A549 (cell line): ENCODE measurements around the gene EIF3D. TPM values are rescaled to one million over a fixed set of nuclear protein-coding genes. Genes with fewer than 3 reads are reported as not detected.

Experiments used
- ATAC-seq, 2 experiments: fragments of 200-7000 bp in 1 of 2; fragments of >200 bp in 1 of 2; cut with Nextera tagmentation in 1 of 2; cut with Tn5 transposase in 1 of 2; 3 replicates each; pipeline versions ENCODE4 v1.8.0 to v1.9.1; 2018 to 2020; ENCODE audit warnings: mild to moderate bottlenecking in 1 of 2, moderate library complexity in 1 of 2
- CTCF ChIA-PET: fragments of 300-600 bp; sonication (Branson Sonifier 250); formaldehyde crosslinking; extraction: SDS; loops from one replicate; lab custom pipeline; 2021; ENCODE audit warnings: antibody characterized with exemption, inconsistent platforms; lab: Yijun Ruan, JAX
- POLR2A ChIA-PET: fragments of 350-600 bp; formaldehyde crosslinking; extraction: SDS; loops from one replicate; lab custom pipeline; 2021; ENCODE audit warnings: antibody characterized with exemption, inconsistent platforms; lab: Yijun Ruan, JAX
- DNase-seq, 2 experiments: peaks; one replicate each; pipeline versions ENCODE4 v3.0.0 to v3.0.0-alpha.2; 2011 to 2016; ENCODE audit warnings: low read depth in 1 of 2, low spot score in 1 of 2
- FAIRE-seq: peaks from 2 replicates; lab custom pipeline; 2011; peaks lifted over from hg19 to GRCh38; lab: Jason Lieb, UNC
- H3K27ac ChIP-seq, 2 experiments: fragments of >200 bp; sonication (Bioruptor Twin); formaldehyde crosslinking; 3 replicates each; pipeline ENCODE4 v1.5.1; 2016 to 2017
- H3K4me1 ChIP-seq: fragments of >200 bp; sonication (Bioruptor Twin); formaldehyde crosslinking; 3 replicates; pipeline ENCODE4 v1.6.1; 2016
- H3K4me2 ChIP-seq: fragments of >200 bp; sonication (Bioruptor Twin); formaldehyde crosslinking; 3 replicates; pipeline ENCODE4 v1.6.1; 2016
- H3K4me3 ChIP-seq: fragments of >200 bp; sonication (Bioruptor Twin); formaldehyde crosslinking; 3 replicates; pipeline ENCODE4 v1.5.1; 2016
- H3K9me3 ChIP-seq: fragments of >200 bp; sonication (Bioruptor Twin); formaldehyde crosslinking; 3 replicates; pipeline ENCODE4 v1.6.1; 2016
- BCL3 ChIP-seq: fragments of >200 bp; sonication (Bioruptor Twin); formaldehyde crosslinking; IDR thresholded peaks from 3 replicates; pipeline ENCODE4 v1.6.1; 2016
- CEBPB ChIP-seq, 2 experiments: fragments of >200 bp in 1 of 2; sonication (Bioruptor Twin) in 1 of 2; formaldehyde crosslinking in 1 of 2; IDR thresholded peaks; 2 replicates each; pipeline ENCODE4 v1.6.1; 2012 to 2016
- CHD2 ChIP-seq: fragments of 150-350 bp; IDR thresholded peaks from 2 replicates; pipeline ENCODE4 v1.6.1; 2014; ENCODE audit warnings: low read length; ENCODE audit not compliant: partially characterized antibody
- CHD4 ChIP-seq: fragments of 200-600 bp; sonication (generic); IDR thresholded peaks from 2 replicates; pipeline ENCODE4 v1.6.1; 2016; ENCODE audit warnings: antibody characterized with exemption, mild to moderate bottlenecking, borderline replicate concordance
- E2F6 ChIP-seq: IDR thresholded peaks from 2 replicates; pipeline ENCODE4 v1.6.1; 2012; ENCODE audit warnings: low read depth, borderline replicate concordance
- EHF ChIP-seq: fragments of 250-450 bp; sonication (Bioruptor Pico); IDR thresholded peaks from 2 replicates; pipeline ENCODE4 v1.5.0; 2020; ENCODE audit warnings: mild to moderate bottlenecking
- FOXS1 ChIP-seq: fragments of 250-450 bp; sonication (Bioruptor Pico); IDR thresholded peaks from 2 replicates; pipeline ENCODE4 v1.5.0; 2020; ENCODE audit warnings: mild to moderate bottlenecking, moderate library complexity
- GATA3 ChIP-seq: IDR thresholded peaks from 2 replicates; pipeline ENCODE4 v1.6.1; 2012; ENCODE audit warnings: borderline replicate concordance
- HDAC2 ChIP-seq: fragments of 200-600 bp; sonication (generic); IDR thresholded peaks from 2 replicates; pipeline ENCODE4 v1.6.1; 2016
- HOXB5 ChIP-seq: fragments of 250-450 bp; sonication (Bioruptor Pico); IDR thresholded peaks from 2 replicates; pipeline ENCODE4 v1.5.0; 2020; ENCODE audit warnings: mild to moderate bottlenecking, moderate library complexity
- JUN ChIP-seq, 2 experiments: fragments of >200 bp; sonication (Bioruptor Twin); formaldehyde crosslinking; IDR thresholded peaks; 2 replicates in 1 of 2; 3 replicates in 1 of 2; pipeline ENCODE4 v1.6.1; 2016 to 2017
- MAFK ChIP-seq: fragments of 450-650 bp; IDR thresholded peaks from 2 replicates; pipeline ENCODE4 v1.6.1; 2014; ENCODE audit not compliant: partially characterized antibody
- NFE2L2 ChIP-seq: fragments of 150-350 bp; conservative IDR thresholded peaks from 2 replicates; pipeline ENCODE4 v1.6.1; 2014; ENCODE audit warnings: low read length
- NR3C1 ChIP-seq: fragments of >200 bp; sonication (Bioruptor Twin); formaldehyde crosslinking; IDR thresholded peaks from 3 replicates; pipeline ENCODE4 v1.6.1; 2017
- PBX3 ChIP-seq: IDR thresholded peaks from 2 replicates; pipeline ENCODE4 v1.6.1; 2012
- POLR2AphosphoS2 ChIP-seq: conservative IDR thresholded peaks from 2 replicates; pipeline ENCODE4 v1.6.1; 2012; ENCODE audit warnings: low read length, improper control_type of control experiment, inconsistent platforms
- RFX5 ChIP-seq: fragments of 450-650 bp; IDR thresholded peaks from 2 replicates; pipeline ENCODE4 v1.7.1; 2014; ENCODE audit warnings: antibody characterized with exemption, mild to moderate bottlenecking, moderate library complexity
- SREBF2 ChIP-seq: fragments of 450-650 bp; IDR thresholded peaks from 2 replicates; pipeline ENCODE4 v1.6.1; 2014; ENCODE audit warnings: mild to moderate bottlenecking, moderate library complexity
- ZFP36 ChIP-seq: fragments of 450-650 bp; IDR thresholded peaks from 2 replicates; pipeline ENCODE4 v1.6.1; 2014; ENCODE audit warnings: borderline replicate concordance; ENCODE audit not compliant: partially characterized antibody
- WGBS: methylation state at CpG from one replicate; pipeline ENCODE4 v1.1.6; 2017; ENCODE audit errors: missing lambda C conversion rate; 5-methylcytosine and 5-hydroxymethylcytosine counted together
- polyA plus RNA-seq, 4 experiments: library from polyadenylated mRNA; depleted of rRNA in 3 of 4; stranded (reverse); fragments of >200 nt; fragmentation: RNase III in 1 of 4; extraction: RNeasy Plus Mini Kit Qiagen cat#74134 plus additional on column Dnase treatment in 1 of 4; gene quantifications; 2 replicates in 3 of 4; 3 replicates in 1 of 4; pipeline ENCODE4 v1.2.3, GENCODE V29; 2011 to 2017

The EIF3D gene
- polyA plus RNA-seq, 2 of the 4 experiments (the other 2 are of a cell fraction): 171 to 304 TPM

GRCh38 chr22:36493690-36494110, 35.3 kb downstream of the EIF3D start:
- H3K4me2 ChIP-seq: no peak overlapping the region
- TF ChIP-seq NFE2L2: no peak
- TF ChIP-seq E2F6: no peak
- TF ChIP-seq CHD4: no peak
- H3K27ac ChIP-seq: no peak overlapping the region
- POLR2A ChIA-PET: no interaction called here
- H3K4me1 ChIP-seq: no peaks in the 10 kb centered on the region
- H3K4me3 ChIP-seq: no peak overlapping the region
- FAIRE-seq (no peak), DNase-seq (no peak), ATAC-seq (no peak)
- WGBS: 94% methylated on average over 14 of the region's 16 CpGs
- H3K9me3 ChIP-seq: no peaks in the 10 kb centered on the region
- CTCF ChIA-PET: interaction anchor here (0.6 to 1.0 kb wide), 2 partner anchors 19 to 192 kb away, joined by 3 read pairs; no protein-coding TSS in a partner anchor

- Histone ChIP-seq H3K4me1 (no peaks in the 10 kb centered on the region), H3K4me3 (no peak overlapping the region), H3K27ac (no peak overlapping the region), H3K9me3 (peaks cover 4% of the 10 kb centered on the region), H3K4me2 (no peak overlapping the region)
- DNase-seq (no peak), FAIRE-seq (no peak), ATAC-seq (no peak)
- whole genome bisulfite sequencing: 85% methylated on average over 3 of the region's 5 CpGs
- CTCF ChIA-PET: no interaction called here
- POLR2A ChIA-PET: interaction anchor here (0.6 to 1.5 kb wide), 2 partner anchors 10 to 33 kb away, joined by 5 to 11 read pairs; partner anchors contain the start of gene TXN2
- TF ChIP-seq CHD2 (no peak), SREBF2 (no peak), CEBPB (IDR thresholded peaks at IDR 0.05) (no peak), NFE2L2 (no peak), JUN (IDR thresholded peaks at IDR 0.05) (no peak), BCL3 (no peak), RFX5 (no peak), ZFP36 (no peak), PBX3 (no peak), EHF (CRISPR knock-in tag) (no peak), MAFK (no peak)
Measured at GRCh38 chr22:36492109-36492508, 36.9 kb downstream of the EIF3D start.

GRCh38 chr22:36491155-36491554, 37.8 kb downstream of the EIF3D start:
- WGBS: 86% methylated on average over 7 of the region's 7 CpGs
- H3K4me1 ChIP-seq: no peaks in the 10 kb centered on the region
- no peak overlapping the region for H3K27ac ChIP-seq
- no peak for TF ChIP-seq NR3C1
- no peak for TF ChIP-seq POLR2AphosphoS2
- TF ChIP-seq JUN (IDR thresholded peaks at IDR 0.05): no peak
- no peak for TF ChIP-seq GATA3
- TF ChIP-seq HDAC2: no peak
- TF ChIP-seq HOXB5: no peak
- no peak for TF ChIP-seq FOXS1
- TF ChIP-seq, all 56 proteins: peak for 0
- H3K4me3 ChIP-seq: no peak overlapping the region
- DNase-seq (no peak), ATAC-seq (no peak), FAIRE-seq (no peak)
- H3K4me2 ChIP-seq: no peak overlapping the region
- CTCF ChIA-PET: interaction anchor here (0.6 to 1.0 kb wide), 2 partner anchors 15 to 263 kb away, joined by 4 read pairs; no protein-coding TSS in a partner anchor
- POLR2A ChIA-PET: interaction anchor here (1.4 kb wide), 1 partner anchor 16 kb away, joined by 3 read pairs; the partner anchor contains the start of gene FOXRED2
- H3K9me3 ChIP-seq: peaks cover 12% of the 10 kb centered on the region
